NCI-H510A (cell line): ENCODE measurements around the gene MRPL33.

ENCODE experiments used
- DNase-seq: peaks from one replicate; lab custom pipeline; 2025; lab: John Stamatoyannopoulos, UW

Gene MRPL33

GRCh38 chr2:27771548-27772335, at the start of gene MRPL33:
Gene MRPL33 (plus strand): TSS chr2:27771719. CDS start chr2:27771778, 59 bp downstream.
- DNase-seq: peak; percentile 92

DNA sequence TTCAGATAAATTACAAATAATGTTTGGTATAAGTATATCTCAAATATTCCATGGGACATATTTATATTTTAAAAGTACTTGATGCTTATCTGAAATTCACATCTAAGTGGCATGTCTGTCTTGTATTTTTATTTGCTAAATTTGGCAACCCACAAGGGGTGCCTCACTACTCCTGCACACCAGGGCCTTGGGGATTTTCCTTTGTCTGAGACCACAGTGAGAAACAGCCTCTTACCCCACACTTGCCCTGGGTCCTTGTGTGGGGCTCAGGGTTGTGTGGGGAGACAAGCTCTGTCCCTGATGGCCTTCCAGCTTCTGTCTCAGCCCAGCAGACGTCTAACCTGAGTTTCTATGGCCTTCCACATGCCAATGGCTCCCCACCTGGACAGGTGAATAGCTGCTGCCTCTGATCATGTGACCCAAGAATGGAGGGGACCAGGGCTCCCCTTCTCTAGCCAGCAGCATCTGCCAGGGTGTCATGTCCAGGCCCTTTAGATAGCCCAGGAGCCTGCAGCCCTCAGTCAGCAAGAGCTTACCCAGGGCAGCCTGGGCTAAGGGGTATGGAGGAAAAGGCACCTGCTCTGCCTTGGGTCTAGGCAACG, 49.5 kb upstream of the MRPL33 start:
- no peak for DNase-seq

DNA sequence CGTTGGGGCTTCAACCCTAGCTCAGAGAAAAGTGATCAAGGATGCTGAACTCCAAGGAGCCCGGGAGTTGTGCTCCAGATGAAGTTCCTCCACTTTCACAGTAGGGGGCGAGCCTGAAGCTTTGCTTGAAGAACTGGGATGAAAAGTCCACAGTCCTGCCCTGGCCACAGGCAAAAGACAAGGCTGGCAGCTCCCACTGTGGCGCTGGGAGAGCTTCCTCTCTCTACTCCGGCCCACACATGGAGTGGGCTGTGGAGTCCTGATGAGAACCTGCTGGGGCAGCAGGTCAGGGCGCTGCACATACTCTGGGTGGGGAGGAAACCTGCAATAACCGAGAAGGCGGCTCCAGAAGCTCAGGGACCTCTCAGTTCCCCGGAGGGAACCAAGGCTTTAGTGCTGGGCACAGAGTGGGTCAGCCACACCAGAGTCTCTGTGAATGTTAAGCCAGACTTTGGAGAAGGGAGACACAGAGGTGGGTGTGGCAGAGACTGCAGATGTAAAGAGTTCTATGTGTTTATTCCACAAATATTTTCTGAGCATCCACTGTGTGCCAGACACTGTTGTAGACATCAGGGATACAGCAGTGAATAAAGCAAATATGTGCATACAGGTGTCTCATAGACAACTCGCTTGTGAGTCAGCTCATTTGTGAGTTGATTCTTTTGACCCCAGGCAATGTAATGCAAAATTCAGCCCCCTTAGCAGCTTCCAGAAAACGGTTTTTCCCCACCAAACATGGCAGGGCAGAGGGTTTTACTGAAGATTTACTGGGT, 48.0 kb upstream of the MRPL33 start:
- DNase-seq: peak; percentile 40

DNA sequence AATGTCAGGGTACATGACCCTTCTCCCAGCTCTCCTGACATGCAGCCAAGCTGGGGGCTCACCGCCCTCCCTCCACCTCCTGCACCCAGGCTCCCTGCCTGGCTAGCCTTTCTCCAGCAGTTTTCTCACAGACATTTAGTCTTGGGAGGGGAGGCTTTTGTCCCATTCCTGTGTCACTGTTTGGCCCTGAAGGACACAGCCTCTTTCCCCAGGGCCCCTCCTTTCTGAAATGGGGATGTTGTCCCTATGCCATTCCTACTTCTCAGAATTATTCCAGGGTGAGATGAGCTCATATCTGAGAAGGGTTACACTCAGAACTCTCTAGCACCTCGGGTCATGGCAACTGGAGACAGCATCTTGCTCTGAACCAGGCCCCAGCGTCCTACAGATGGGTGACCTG, 47.3 kb upstream of the MRPL33 start:
- no peak for DNase-seq

- no peak for DNase-seq
These were observed 46.4 kb upstream of the MRPL33 start for GRCh38 chr2:27724905-27725701.

DNA sequence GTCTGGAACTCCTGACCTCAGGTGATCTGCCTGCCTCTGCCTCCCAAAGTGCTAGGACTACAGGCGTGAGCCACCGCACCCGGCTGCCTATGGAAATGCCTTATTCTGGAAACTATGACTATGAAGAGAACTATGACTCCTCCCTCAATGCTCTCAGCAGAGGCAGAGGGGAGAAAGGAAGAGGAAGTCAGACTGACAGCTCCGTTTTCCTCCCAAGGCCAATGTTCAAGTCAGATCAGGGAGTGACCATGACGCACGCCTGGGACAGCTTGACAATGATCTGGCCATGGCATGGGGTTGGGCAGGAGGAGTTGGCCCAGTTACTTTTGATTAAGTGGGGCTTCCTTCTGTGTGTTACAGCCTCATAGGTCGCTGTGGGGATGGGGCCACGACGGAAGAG, 44.3 kb upstream of the MRPL33 start:
- DNase-seq: no peak

DNA sequence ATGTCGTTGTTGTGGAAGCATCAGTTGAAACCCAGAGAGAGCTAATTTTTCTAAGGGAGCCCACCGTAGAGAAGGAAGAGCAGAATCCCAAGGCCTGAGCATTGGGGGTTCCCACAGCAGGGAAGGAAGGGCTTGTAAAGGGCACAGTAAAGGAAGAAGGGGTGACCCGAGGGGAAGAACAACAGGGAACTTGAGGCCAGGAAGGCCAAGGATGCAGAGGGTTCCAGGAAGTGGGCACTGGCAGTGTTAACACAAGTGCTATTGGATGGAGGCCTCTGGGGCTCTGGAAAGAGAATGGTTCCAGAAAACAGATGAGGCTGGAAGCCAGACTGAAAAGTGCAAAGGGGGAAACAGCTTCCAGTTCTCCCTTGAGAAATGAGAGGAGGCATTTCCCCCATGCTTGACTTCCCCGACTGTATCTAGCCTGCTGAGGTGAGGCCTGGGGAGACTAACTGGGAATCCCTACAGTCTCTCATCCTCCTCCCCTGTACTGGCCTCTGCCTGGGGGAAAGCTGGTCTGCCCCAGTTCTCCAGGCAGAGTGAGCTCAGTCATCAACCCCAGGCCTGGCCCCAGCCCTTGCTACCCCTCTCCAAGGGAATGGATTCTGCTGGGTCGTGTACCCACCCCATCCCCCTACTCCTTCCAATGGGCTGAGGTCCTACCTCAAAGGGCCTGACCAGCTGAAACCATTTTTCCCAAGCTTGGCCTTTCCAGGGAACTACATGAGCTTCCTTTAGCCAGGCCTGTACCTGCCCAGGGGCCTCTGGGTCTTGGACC, 43.2 kb upstream of the MRPL33 start:
- no peak for DNase-seq

GRCh38 chr2:27729198-27729597, 42.3 kb upstream of the MRPL33 start:
- DNase-seq: no peak

- DNase-seq: no peak
These were observed 41.9 kb upstream of the MRPL33 start for GRCh38 chr2:27729614-27730013.

DNA sequence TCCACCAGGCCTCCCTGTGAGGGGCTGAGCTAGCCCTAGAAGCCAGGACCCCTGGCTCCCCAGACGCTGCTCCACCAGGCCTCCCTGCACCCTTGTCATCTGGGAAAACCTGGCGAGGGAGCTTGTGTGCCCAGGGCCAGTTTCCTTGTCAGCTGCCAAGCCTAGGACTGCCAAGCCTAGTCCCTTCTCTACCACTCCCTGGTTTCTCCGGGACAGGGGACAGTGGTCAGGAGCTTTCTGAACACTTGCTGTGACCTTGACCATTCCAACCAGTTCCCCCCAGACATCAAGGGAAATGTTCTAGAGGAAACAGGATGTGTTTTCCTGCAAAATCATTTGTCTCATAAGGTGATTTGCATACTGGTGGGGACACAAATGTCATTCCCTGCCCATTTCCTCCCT, 41.3 kb upstream of the MRPL33 start:
- DNase-seq: no peak

- no peak for DNase-seq
These were observed 40.4 kb upstream of the MRPL33 start for GRCh38 chr2:27730980-27731691.

DNA sequence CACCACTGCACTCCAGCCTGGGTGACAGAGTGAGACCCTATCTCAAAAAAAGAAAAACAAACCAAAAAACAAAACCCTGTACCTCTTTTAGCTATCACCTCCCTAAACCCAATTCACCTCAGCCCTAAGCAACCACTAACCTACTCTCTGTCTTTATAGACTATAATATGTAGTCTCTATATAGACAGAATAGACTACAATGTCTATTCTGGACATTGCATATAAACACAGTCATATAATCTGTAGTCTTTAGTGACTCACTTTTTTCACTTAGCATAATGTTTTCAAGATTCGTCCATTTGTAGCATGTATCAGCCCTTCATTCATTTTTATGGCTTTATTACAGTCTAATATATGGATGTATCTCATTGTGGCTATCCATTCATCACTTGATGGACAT, 37.2 kb upstream of the MRPL33 start:
- no peak for DNase-seq

DNA sequence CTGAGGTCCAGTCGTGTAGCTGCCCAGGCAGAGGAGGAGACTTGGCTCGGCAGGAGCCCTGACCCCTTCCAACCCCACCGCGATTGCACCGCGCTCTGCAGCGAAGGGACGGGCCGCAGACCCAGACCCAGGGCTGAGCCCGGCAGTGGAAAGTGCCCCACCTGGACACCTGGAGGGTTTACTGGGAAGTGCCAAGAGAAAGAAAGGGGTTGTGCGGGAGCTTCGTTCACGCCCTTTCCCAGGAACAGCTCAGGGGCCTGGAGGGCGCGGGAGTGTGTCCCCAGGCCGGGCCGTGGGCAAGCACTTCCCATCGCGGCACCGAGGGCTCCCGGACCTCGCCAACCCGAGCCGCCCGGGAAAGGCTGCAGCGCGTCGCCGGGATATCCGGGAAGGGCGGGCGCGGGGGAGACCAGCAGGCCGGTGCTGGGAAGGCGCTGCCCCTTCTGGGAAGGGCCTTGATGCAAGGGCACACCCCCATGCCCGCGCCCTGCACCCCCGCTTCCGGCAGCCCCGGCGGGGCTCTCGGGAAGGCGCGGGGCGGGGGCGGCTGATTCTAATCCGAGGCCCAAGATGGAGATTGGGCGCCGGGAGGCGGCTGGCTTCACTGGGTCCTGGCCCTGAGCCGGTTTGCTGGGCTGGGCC, 36.1 kb upstream of the MRPL33 start:
- peak; percentile 21 for DNase-seq

- DNase-seq: no peak
These were observed 35.3 kb upstream of the MRPL33 start for GRCh38 chr2:27736031-27736889.

- no peak for DNase-seq
These were observed 34.7 kb upstream of the MRPL33 start for GRCh38 chr2:27736890-27737204.

DNA sequence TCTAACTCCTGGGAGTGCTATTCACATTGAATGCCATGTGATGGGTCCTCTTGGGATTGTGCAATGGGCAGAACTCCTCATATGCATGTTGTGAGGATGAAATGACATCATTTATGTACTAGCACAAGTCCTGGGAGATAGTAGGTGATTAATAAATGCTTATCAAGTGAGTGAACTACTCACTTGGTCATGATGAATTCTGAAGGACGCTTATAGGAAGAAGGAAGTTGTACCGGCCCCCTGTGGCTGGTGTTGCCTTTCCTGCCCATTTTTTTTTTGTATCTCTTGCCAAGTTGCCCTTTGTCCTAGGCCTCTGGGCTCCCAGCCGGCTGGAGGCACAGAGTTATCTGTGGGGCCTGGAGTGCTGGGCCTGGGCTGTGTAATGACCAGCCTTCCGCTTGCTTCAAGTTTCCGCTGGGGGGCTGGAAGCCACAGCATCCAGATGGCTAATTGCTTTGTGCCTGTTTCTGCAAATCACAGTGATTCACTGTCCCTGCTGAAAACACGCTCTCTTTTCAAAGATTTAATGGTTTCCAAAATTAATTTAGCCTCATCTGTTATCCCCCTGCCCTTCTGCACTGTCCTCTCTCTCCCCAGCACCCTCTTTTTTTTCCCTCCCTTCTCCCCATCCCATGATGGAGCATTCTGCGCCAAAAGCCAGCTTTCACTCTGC, 33.7 kb upstream of the MRPL33 start:
- DNase-seq: no peak

DNA sequence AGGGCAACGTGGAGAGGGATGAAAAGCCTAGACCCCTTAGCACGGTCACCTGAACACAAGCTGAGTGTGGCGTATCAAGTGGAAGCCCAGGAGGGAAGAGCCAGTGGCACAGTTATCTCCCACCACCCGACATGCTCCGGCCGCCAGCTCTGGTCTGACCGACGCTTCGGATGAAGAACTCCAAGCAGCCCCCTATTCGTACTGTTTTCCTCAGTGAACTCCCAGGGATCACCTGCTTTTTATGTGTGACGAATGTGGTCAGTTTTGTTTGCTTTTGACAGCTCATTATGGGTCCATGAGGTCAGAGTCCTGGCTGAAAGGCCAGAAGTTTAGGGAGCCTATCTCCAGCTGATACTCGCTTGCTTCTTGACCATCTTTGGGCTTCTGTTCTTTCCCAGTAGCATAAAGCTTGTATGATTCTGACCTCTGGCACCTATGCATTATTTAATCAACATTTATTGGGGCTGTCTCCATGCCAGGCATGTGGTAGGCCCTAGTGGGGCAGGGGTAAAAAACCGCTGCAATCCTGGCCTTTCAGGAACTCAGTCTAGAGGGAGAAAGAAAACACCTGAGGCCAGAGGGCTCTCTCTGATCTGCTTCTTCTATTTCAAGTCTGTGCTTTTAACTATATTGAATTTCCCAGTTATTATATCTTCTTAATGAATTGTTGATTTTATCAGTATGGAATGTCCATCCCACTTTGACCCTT, 33.0 kb upstream of the MRPL33 start:
- no peak for DNase-seq

GRCh38 chr2:27739058-27739373, 32.5 kb upstream of the MRPL33 start:
- no peak for DNase-seq
